Measurements from ENCODE around the gene RPS6KA5. TPM values are rescaled to one million over a fixed set of nuclear protein-coding genes. Genes with fewer than 3 reads are reported as not detected.

RPS6KA5 gene
- total and polyA plus RNA-seq, 9 of the 15 experiments (the other 6 are each of a cell fraction or from before 2014, with no cell fraction given) = 0.88 to 7.7 (median 4.7) TPM

GRCh38 chr14:90836692-90837063 is 223.8 kb downstream of the RPS6KA5 start (continued):
- TF ChIP-seq PRDM10 (IDR thresholded peaks at IDR 0.05; ENCODE audit: partially characterized antibody) (no peak), RCOR1 (IDR thresholded peaks at IDR 0.05; ENCODE audit: borderline replicate concordance in 1 of 2, low read depth in 2 of 2, low read length in 2 of 2) (no peak), ZNF175 (CRISPR knock-in tag; IDR thresholded peaks at IDR 0.05; ENCODE audit: low read depth) (no peak), ATF1 (CRISPR knock-in tag; IDR thresholded peaks at IDR 0.05) (no peak), ATF1 (tag; IDR thresholded peaks at IDR 0.05) (no peak), SREBF1 (IDR thresholded peaks at IDR 0.05; ENCODE audit: borderline replicate concordance, low read depth, low read length) (no peak), FOXP1 (CRISPR knock-in tag; IDR thresholded peaks at IDR 0.05) (no peak), ZNF143 (CRISPR knock-in tag; IDR thresholded peaks at IDR 0.05) (no peak), HOXB6 (CRISPR knock-in tag; IDR thresholded peaks at IDR 0.05; ENCODE audit: borderline replicate concordance) (no peak), CAMTA2 (CRISPR knock-in tag; conservative IDR thresholded peaks at IDR 0.05) (no peak), ZFP30 (CRISPR knock-in tag; IDR thresholded peaks at IDR 0.05; ENCODE audit: borderline replicate concordance) (no peak), LEF1 (IDR thresholded peaks at IDR 0.05) (no peak)
- TF ChIP-seq, protein P1, sequence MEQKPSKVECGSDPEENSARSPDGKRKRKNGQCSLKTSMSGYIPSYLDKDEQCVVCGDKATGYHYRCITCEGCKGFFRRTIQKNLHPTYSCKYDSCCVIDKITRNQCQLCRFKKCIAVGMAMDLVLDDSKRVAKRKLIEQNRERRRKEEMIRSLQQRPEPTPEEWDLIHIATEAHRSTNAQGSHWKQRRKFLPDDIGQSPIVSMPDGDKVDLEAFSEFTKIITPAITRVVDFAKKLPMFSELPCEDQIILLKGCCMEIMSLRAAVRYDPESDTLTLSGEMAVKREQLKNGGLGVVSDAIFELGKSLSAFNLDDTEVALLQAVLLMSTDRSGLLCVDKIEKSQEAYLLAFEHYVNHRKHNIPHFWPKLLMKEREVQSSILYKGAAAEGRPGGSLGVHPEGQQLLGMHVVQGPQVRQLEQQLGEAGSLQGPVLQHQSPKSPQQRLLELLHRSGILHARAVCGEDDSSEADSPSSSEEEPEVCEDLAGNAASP (IDR thresholded peaks at IDR 0.05) = no peak
